HepG2 (cell line): ENCODE measurements around the gene ICE2. TPM values are rescaled to one million over a fixed set of nuclear protein-coding genes. Genes with fewer than 3 reads are reported as not detected.

Experiments
- FOXA3 ChIP-seq: IDR thresholded peaks from 2 replicates; pipeline ENCODE4 v1.6.1; 2016; ENCODE audit warnings: missing genetic modification reagents, missing compliant biosample characterization
- GABPA ChIP-seq, 2 experiments: IDR thresholded peaks; 2 replicates each; pipeline ENCODE4 v1.6.1; 2011 to 2016; ENCODE audit warnings: low read depth in 2 of 2, low read length in 1 of 2, missing biosample characterization in 1 of 2, missing genetic modification characterization in 1 of 2
- GTF3A ChIP-seq: sonication (generic); formaldehyde crosslinking; conservative IDR thresholded peaks from 2 replicates; pipeline ENCODE4 v1.4.0; 2020; ENCODE audit warnings: mild to moderate bottlenecking, missing genetic modification reagents
- HOXA7 ChIP-seq: sonication (generic); formaldehyde crosslinking; IDR thresholded peaks from 2 replicates; pipeline ENCODE4 v1.8.1; 2022; ENCODE audit warnings: mild to moderate bottlenecking, missing genetic modification reagents, moderate library complexity
- MYC ChIP-seq: sonication (generic); formaldehyde crosslinking; IDR thresholded peaks from 2 replicates; pipeline ENCODE4 v1.9.0; 2021; ENCODE audit warnings: missing genetic modification reagents, borderline replicate concordance
- PAX8 ChIP-seq: sonication (generic); formaldehyde crosslinking; IDR thresholded peaks from 2 replicates; pipeline ENCODE4 v1.8.0; 2022; ENCODE audit warnings: mild to moderate bottlenecking, missing genetic modification reagents, borderline replicate concordance
- SIX4 ChIP-seq: sonication (generic); formaldehyde crosslinking; IDR thresholded peaks from 2 replicates; pipeline ENCODE4 v1.4.0; 2020; ENCODE audit warnings: missing genetic modification reagents
- TOPORS ChIP-seq: sonication (generic); formaldehyde crosslinking; IDR thresholded peaks from 2 replicates; pipeline ENCODE4 v1.8.0; 2023; ENCODE audit warnings: mild to moderate bottlenecking, missing genetic modification reagents
- ZBTB3 ChIP-seq: sonication (generic); formaldehyde crosslinking; IDR thresholded peaks from 2 replicates; pipeline ENCODE4 v1.4.0; 2020; ENCODE audit warnings: low read depth, mild to moderate bottlenecking, moderate library complexity, missing genetic modification reagents, borderline replicate concordance
- ZBTB38 ChIP-seq: sonication (generic); formaldehyde crosslinking; IDR thresholded peaks from 2 replicates; pipeline ENCODE4 v1.5.1; 2020; ENCODE audit warnings: mild to moderate bottlenecking, missing genetic modification reagents
- ZNF138 ChIP-seq: sonication (generic); formaldehyde crosslinking; IDR thresholded peaks from 2 replicates; pipeline ENCODE4 v1.5.0; 2020; ENCODE audit warnings: mild to moderate bottlenecking, low read depth, missing genetic modification reagents
- ZNF354B ChIP-seq: sonication (generic); formaldehyde crosslinking; IDR thresholded peaks from 2 replicates; pipeline ENCODE4 v1.8.0; 2022; ENCODE audit warnings: mild to moderate bottlenecking, missing genetic modification reagents
- ZNF430 ChIP-seq: sonication (generic); formaldehyde crosslinking; IDR thresholded peaks from 2 replicates; pipeline ENCODE4 v1.9.0; 2021; ENCODE audit warnings: mild to moderate bottlenecking, missing genetic modification reagents
- ZNF460 ChIP-seq: sonication (generic); formaldehyde crosslinking; IDR thresholded peaks from 2 replicates; pipeline ENCODE4 v1.5.1; 2020; ENCODE audit warnings: missing genetic modification reagents, mild to moderate bottlenecking, borderline replicate concordance
- ZNF558 ChIP-seq: sonication (generic); formaldehyde crosslinking; IDR thresholded peaks from 2 replicates; pipeline ENCODE4 v1.9.0; 2022; ENCODE audit warnings: mild to moderate bottlenecking, missing genetic modification reagents, borderline replicate concordance
- ZNF607 ChIP-seq: sonication (generic); formaldehyde crosslinking; IDR thresholded peaks from 2 replicates; pipeline ENCODE4 v1.5.1; 2020; ENCODE audit warnings: missing genetic modification reagents, mild to moderate bottlenecking, borderline replicate concordance
- ZNF724P ChIP-seq: sonication (generic); formaldehyde crosslinking; IDR thresholded peaks from 2 replicates; pipeline ENCODE4 v1.8.0; 2022; ENCODE audit warnings: missing genetic modification reagents, borderline replicate concordance
- ZNF850 ChIP-seq: sonication (generic); formaldehyde crosslinking; conservative IDR thresholded peaks from 2 replicates; pipeline ENCODE4 v1.9.0; 2021; ENCODE audit warnings: mild to moderate bottlenecking, missing genetic modification reagents
- polyA plus RNA-seq, 8 experiments: library from polyadenylated mRNA; depleted of rRNA in 3 of 8; stranded (reverse) in 7 of 8; unstranded in 1 of 8; fragments of >200 nt; fragmentation: Illumina TruSeq in 4 of 8; extraction: Trizol in 4 of 8; gene quantifications; 2 replicates each; pipeline versions ENCODE4 v1.2.1 to v1.2.3, GENCODE V29; 2011 to 2016; ENCODE audit warnings: low read depth in 4 of 8, missing spikeins in 1 of 8, mixed read lengths in 1 of 8; ENCODE audit not compliant: insufficient read depth in 1 of 8
- total RNA-seq, 5 experiments: library from RNA; depleted of rRNA; stranded (reverse); fragments of >200 nt; fragmentation: Illumina TruSeq; extraction: Trizol; gene quantifications; 2 replicates each; pipeline ENCODE4 v1.2.3, GENCODE V29; 2016; ENCODE audit warnings: low read depth in 1 of 5
- TF ChIP-seq, protein P1 (sequence below): sonication (generic); formaldehyde crosslinking; IDR thresholded peaks from 2 replicates; pipeline ENCODE4 v1.4.0; 2020; ENCODE audit warnings: missing genetic modification reagents
- TF ChIP-seq, protein P2 (sequence below): sonication (generic); formaldehyde crosslinking; IDR thresholded peaks from 2 replicates; pipeline ENCODE4 v1.4.0; 2020; ENCODE audit warnings: mild to moderate bottlenecking, missing genetic modification reagents
- TF ChIP-seq, protein P3 (sequence below): sonication (generic); formaldehyde crosslinking; IDR thresholded peaks from 2 replicates; pipeline ENCODE4 v1.5.1; 2020; ENCODE audit warnings: mild to moderate bottlenecking, missing genetic modification reagents, moderate library complexity
- TF ChIP-seq, protein P4 (sequence below): sonication (generic); formaldehyde crosslinking; IDR thresholded peaks from 2 replicates; pipeline ENCODE4 v1.4.0; 2020; ENCODE audit warnings: mild to moderate bottlenecking, missing genetic modification reagents

The ICE2 gene
- total and polyA plus RNA-seq, 2 of the 13 experiments (the other 11 are each of a cell fraction or from before 2014, with no cell fraction given): 24.8 to 26.4 TPM

DNA sequence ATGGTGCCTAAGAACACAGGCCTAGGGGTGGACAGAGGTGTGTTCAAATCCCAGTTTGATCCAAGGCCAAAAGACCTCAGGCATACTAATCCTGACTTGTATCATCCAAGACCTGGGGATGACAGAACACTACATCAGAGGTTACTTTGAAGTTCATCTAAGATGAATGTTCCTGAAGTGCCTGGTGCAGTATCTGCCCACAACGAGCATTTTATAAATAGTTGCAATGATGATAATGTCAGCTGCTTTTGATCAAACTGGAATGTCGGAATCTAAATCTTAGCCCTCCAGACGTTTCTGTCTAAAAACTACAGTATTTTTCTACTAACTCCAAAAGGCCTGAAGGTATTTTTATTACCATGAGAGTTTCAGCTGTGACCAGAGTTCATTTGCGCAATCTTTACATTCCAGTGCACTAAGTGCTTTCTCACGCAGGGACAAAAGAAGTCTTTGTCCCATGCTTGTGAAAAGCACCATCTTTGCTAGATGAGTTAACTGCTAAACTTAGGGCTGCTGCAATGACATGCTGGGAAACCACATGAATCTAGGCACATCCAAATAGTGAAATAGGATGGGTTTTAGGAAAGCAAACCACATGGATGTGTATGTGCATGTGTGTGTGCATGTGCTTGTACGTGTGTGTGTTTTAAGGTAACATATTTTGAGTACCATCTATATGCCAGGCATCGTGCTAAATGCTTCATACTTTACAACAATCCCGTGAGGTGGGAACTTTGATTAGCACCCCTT, 99.2 kb downstream of the ICE2 start (continued):
- TF ChIP-seq ZNF460 (CRISPR knock-in tag) (no peak; the same call in 1 of the 2 replicates), ZNF607 (CRISPR knock-in tag) (no peak), ZBTB3 (CRISPR knock-in tag) (no peak), GTF3A (CRISPR knock-in tag) (no peak), PAX8 (no peak), ZNF430 (CRISPR knock-in tag) (no peak), HOXA7 (CRISPR knock-in tag) (no peak), TOPORS (CRISPR knock-in tag) (no peak), ZBTB38 (CRISPR knock-in tag) (no peak; the same call in 1 of the 2 replicates), SIX4 (CRISPR knock-in tag) (peak; percentile 70), GABPA (IDR thresholded peaks at IDR 0.05; ENCODE audit: low read depth, low read length) (no peak), GABPA (CRISPR knock-in tag; IDR thresholded peaks at IDR 0.05; ENCODE audit: low read depth) (no peak), ZNF138 (CRISPR knock-in tag) (no peak), ZNF724P (CRISPR knock-in tag) (0 out of 2 replicates have a peak, but pooled peaks have one; percentile 66), ZNF558 (CRISPR knock-in tag) (no peak), ZNF354B (no peak), FOXA3 (CRISPR knock-in tag) (peak; percentile 92), ZNF850 (CRISPR knock-in tag) (no peak), MYC (CRISPR knock-in tag) (no peak)
- TF ChIP-seq, protein P1, sequence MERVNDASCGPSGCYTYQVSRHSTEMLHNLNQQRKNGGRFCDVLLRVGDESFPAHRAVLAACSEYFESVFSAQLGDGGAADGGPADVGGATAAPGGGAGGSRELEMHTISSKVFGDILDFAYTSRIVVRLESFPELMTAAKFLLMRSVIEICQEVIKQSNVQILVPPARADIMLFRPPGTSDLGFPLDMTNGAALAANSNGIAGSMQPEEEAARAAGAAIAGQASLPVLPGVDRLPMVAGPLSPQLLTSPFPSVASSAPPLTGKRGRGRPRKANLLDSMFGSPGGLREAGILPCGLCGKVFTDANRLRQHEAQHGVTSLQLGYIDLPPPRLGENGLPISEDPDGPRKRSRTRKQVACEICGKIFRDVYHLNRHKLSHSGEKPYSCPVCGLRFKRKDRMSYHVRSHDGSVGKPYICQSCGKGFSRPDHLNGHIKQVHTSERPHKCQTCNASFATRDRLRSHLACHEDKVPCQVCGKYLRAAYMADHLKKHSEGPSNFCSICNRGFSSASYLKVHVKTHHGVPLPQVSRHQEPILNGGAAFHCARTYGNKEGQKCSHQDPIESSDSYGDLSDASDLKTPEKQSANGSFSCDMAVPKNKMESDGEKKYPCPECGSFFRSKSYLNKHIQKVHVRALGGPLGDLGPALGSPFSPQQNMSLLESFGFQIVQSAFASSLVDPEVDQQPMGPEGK (CRISPR knock-in tag): peak; percentile 57; the same call in 1 of the 2 replicates
- TF ChIP-seq, protein P2, sequence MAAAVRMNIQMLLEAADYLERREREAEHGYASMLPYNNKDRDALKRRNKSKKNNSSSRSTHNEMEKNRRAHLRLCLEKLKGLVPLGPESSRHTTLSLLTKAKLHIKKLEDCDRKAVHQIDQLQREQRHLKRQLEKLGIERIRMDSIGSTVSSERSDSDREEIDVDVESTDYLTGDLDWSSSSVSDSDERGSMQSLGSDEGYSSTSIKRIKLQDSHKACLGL: no peak
- TF ChIP-seq, protein P3, sequence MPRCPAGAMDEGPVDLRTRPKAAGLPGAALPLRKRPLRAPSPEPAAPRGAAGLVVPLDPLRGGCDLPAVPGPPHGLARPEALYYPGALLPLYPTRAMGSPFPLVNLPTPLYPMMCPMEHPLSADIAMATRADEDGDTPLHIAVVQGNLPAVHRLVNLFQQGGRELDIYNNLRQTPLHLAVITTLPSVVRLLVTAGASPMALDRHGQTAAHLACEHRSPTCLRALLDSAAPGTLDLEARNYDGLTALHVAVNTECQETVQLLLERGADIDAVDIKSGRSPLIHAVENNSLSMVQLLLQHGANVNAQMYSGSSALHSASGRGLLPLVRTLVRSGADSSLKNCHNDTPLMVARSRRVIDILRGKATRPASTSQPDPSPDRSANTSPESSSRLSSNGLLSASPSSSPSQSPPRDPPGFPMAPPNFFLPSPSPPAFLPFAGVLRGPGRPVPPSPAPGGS (CRISPR knock-in tag): no peak
- TF ChIP-seq, protein P4, sequence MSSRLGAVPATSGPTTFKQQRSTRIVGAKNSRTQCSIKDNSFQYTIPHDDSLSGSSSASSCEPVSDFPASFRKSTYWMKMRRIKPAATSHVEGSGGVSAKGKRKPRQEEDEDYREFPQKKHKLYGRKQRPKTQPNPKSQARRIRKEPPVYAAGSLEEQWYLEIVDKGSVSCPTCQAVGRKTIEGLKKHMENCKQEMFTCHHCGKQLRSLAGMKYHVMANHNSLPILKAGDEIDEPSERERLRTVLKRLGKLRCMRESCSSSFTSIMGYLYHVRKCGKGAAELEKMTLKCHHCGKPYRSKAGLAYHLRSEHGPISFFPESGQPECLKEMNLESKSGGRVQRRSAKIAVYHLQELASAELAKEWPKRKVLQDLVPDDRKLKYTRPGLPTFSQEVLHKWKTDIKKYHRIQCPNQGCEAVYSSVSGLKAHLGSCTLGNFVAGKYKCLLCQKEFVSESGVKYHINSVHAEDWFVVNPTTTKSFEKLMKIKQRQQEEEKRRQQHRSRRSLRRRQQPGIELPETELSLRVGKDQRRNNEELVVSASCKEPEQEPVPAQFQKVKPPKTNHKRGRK (CRISPR knock-in tag): no peak
